Uterus (tissue), 2 donors: Measurements from ENCODE around the gene ANAPC16.

ENCODE experiments used
- POLR2A ChIP-seq, 2 donors: fragments of 450-650 bp; IDR thresholded peaks; one replicate each; pipeline ENCODE4 v1.6.1; 2016; ENCODE audit warnings: antibody characterized with exemption in 2 of 2, mild to moderate bottlenecking in 1 of 2, moderate library complexity in 1 of 2
- TF ChIP-seq, protein P1 (sequence below), 4 experiments: fragments of 200-600 bp in 2 of 4; fragments of 450-650 bp in 2 of 4; sonication (generic) in 2 of 4; IDR thresholded peaks; one replicate each; pipeline ENCODE4 v1.5.1; 2016 to 2019; ENCODE audit warnings: antibody characterized with exemption in 4 of 4, mild to moderate bottlenecking in 2 of 4, moderate library complexity in 1 of 4

GRCh38 chr10:72277340-72277995, 61.7 kb downstream of the ANAPC16 start:
- TF ChIP-seq POLR2A (IDR thresholded peaks at IDR 0.05), result no peak
- TF ChIP-seq, protein P1, sequence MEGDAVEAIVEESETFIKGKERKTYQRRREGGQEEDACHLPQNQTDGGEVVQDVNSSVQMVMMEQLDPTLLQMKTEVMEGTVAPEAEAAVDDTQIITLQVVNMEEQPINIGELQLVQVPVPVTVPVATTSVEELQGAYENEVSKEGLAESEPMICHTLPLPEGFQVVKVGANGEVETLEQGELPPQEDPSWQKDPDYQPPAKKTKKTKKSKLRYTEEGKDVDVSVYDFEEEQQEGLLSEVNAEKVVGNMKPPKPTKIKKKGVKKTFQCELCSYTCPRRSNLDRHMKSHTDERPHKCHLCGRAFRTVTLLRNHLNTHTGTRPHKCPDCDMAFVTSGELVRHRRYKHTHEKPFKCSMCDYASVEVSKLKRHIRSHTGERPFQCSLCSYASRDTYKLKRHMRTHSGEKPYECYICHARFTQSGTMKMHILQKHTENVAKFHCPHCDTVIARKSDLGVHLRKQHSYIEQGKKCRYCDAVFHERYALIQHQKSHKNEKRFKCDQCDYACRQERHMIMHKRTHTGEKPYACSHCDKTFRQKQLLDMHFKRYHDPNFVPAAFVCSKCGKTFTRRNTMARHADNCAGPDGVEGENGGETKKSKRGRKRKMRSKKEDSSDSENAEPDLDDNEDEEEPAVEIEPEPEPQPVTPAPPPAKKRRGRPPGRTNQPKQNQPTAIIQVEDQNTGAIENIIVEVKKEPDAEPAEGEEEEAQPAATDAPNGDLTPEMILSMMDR (IDR thresholded peaks at IDR 0.05), result no peak
